Measurements from ENCODE around the gene TMEM198. TPM values are rescaled to one million over a fixed set of nuclear protein-coding genes. Genes with fewer than 3 reads are reported as not detected.

TMEM198 gene
- total and polyA plus RNA-seq, 4 donors = 1.3 to 7.1 (median 4.3) TPM

GRCh38 chr2:219570194-219570923, 26.5 kb downstream of the TMEM198 start:
- Histone ChIP-seq H3K9me3 (ENCODE audit: control insufficient read depth in 4 of 4, insufficient read depth in 3 of 4, low read length in 3 of 4) (no peaks in the 10 kb centered on the region), H3K9ac (ENCODE audit: insufficient read depth in 1 of 2, low read length in 2 of 2) (peak overlapping the region in 1 of 2 donors; percentile 25), H3K27me3 (ENCODE audit: control insufficient read depth in 3 of 3, insufficient read depth in 3 of 3, low read length in 2 of 3) (no peaks in the 10 kb centered on the region), H3K4me1 (ENCODE audit: control insufficient read depth in 5 of 5, insufficient read depth in 5 of 5, low read length in 5 of 5) (peaks cover 0 to 16% (median 11%) of the 10 kb centered on the region in 5 donors), H3K4me3 (peak overlapping the region; percentile 84), H3K36me3 (ENCODE audit: control insufficient read depth in 4 of 4, insufficient read depth in 4 of 4, low read length in 4 of 4) (peaks cover 0 to 27% (median 17%) of the 10 kb centered on the region in 4 donors), H3K27ac (ENCODE audit: low read depth in 1 of 2, low read length in 1 of 2) (peak overlapping the region; percentile 83 to 95)
- TF ChIP-seq CTCF (IDR thresholded peaks at IDR 0.05; ENCODE audit: control extremely low read depth, extremely low read depth) = no peak
- peak; percentile 48 for ATAC-seq (ENCODE audit: insufficient read depth, low FRiP score)
- DNase-seq = peak; percentile 37 to 58 (median 48)
- WGBS, 2 donors = 15 to 26% methylated on average over 74 to 95 of the region's 95 CpGs

GRCh38 chr2:219570924-219571310, 27.1 kb downstream of the TMEM198 start:
- no peak for TF ChIP-seq CTCF (IDR thresholded peaks at IDR 0.05; ENCODE audit: control extremely low read depth, extremely low read depth)
- DNase-seq (peak in 1 of 3 donors; percentile 53), ATAC-seq (ENCODE audit: insufficient read depth, low FRiP score) (no peak)
- no peaks in the 10 kb centered on the region for H3K9me3 ChIP-seq (ENCODE audit: control insufficient read depth in 4 of 4, insufficient read depth in 3 of 4, low read length in 3 of 4)
- no peaks in the 10 kb centered on the region for H3K27me3 ChIP-seq (ENCODE audit: control insufficient read depth in 3 of 3, insufficient read depth in 3 of 3, low read length in 2 of 3)
- peak overlapping the region in 1 of 2 donors; percentile 25 for H3K9ac ChIP-seq (ENCODE audit: insufficient read depth in 1 of 2, low read length in 2 of 2)
- peaks cover 0 to 18% (median 11%) of the 10 kb centered on the region in 5 donors for H3K4me1 ChIP-seq (ENCODE audit: control insufficient read depth in 5 of 5, insufficient read depth in 5 of 5, low read length in 5 of 5)
- peak overlapping the region; percentile 84 for H3K4me3 ChIP-seq
- 0 to 1% methylated on average over 6 to 55 of the region's 55 CpGs for WGBS, 2 donors
- H3K36me3 ChIP-seq (ENCODE audit: control insufficient read depth in 4 of 4, insufficient read depth in 4 of 4, low read length in 4 of 4) = peaks cover 0 to 27% (median 14%) of the 10 kb centered on the region in 4 donors
- H3K27ac ChIP-seq (ENCODE audit: low read depth in 1 of 2, low read length in 1 of 2) = peak overlapping the region; percentile 83 to 95

GRCh38 chr2:219571311-219572236, 27.7 kb downstream of the TMEM198 start, which contains the start of gene OBSL1:
TSS of gene OBSL1 (minus strand) at chr2:219571539. CDS start at chr2:219571232, 307 bp downstream.
- WGBS, 2 donors = 9 to 23% methylated on average over 19 to 42 of the region's 42 CpGs
- peak within 1 kb of the TSS; percentile 25 to 32 for H3K9ac ChIP-seq (ENCODE audit: insufficient read depth in 1 of 2, low read length in 2 of 2)
- H3K9me3 ChIP-seq (ENCODE audit: control insufficient read depth in 4 of 4, insufficient read depth in 3 of 4, low read length in 3 of 4) = no peaks in the 10 kb centered on the region
- no peaks in the 10 kb centered on the region for H3K27me3 ChIP-seq (ENCODE audit: control insufficient read depth in 3 of 3, insufficient read depth in 3 of 3, low read length in 2 of 3)
- ATAC-seq (ENCODE audit: insufficient read depth, low FRiP score) (peak; percentile 67), DNase-seq (peak; percentile 88 to 93 (median 91))
- peaks cover 0 to 25% (median 11%) of the 10 kb centered on the region in 5 donors for H3K4me1 ChIP-seq (ENCODE audit: control insufficient read depth in 5 of 5, insufficient read depth in 5 of 5, low read length in 5 of 5)
- peak within 1 kb of the TSS; percentile 84 for H3K4me3 ChIP-seq
- H3K27ac ChIP-seq (ENCODE audit: low read depth in 1 of 2, low read length in 1 of 2) = peak within 1 kb of the TSS; percentile 83 to 95
- peaks cover 0 to 23% (median 11%) of the 10 kb centered on the region in 4 donors for H3K36me3 ChIP-seq (ENCODE audit: control insufficient read depth in 4 of 4, insufficient read depth in 4 of 4, low read length in 4 of 4)
- TF ChIP-seq CTCF (IDR thresholded peaks at IDR 0.05; ENCODE audit: control extremely low read depth, extremely low read depth) = no peak

Measured in lung (tissue), 12 donors.